ENCODE results near the gene KRT20.

GRCh38 chr17:40830085-40830776 lies 54.8 kb downstream of the KRT20 start:
- TF ChIP-seq MAX (IDR thresholded peaks at IDR 0.05) (no peak), YY1 (IDR thresholded peaks at IDR 0.05) (no peak), CTCF (IDR thresholded peaks at IDR 0.05; ENCODE audit: low read depth, low read length, missing input control) (no peak), REST (IDR thresholded peaks at IDR 0.05) (no peak), EGR1 (IDR thresholded peaks at IDR 0.05; ENCODE audit: low read depth in 2 of 2) (no peak), RAD21 (IDR thresholded peaks at IDR 0.05) (no peak), SP1 (IDR thresholded peaks at IDR 0.05) (no peak)
